Measurements from ENCODE around the gene ABCA2. TPM values are rescaled to one million over a fixed set of nuclear protein-coding genes. Genes with fewer than 3 reads are reported as not detected.

Gene ABCA2
- total RNA-seq, 1 experiment from 2014 or later, result 27.0 TPM

- DNase-seq (ENCODE audit: low read depth, low spot score) (no peak), ATAC-seq (no peak)
- in situ Hi-C loops (cut with HindIII; ENCODE audit: low pct_unique_long_range_greater_than_20kb, low sequenced_read_pairs) (no loop called here), intact Hi-C loops (cut with micrococcal nuclease; ENCODE audit: unreplicated experiment) (no loop called here)
- Histone ChIP-seq H3K4me3 (ENCODE audit: low read depth in 2 of 2, low read length in 2 of 2) (no peak overlapping the region), H3K9me3 (ENCODE audit: control insufficient read depth, insufficient read depth, low read depth, low read length) (no peaks in the 10 kb centered on the region), H3K36me3 (ENCODE audit: control insufficient read depth, insufficient read depth, low read length) (no peaks in the 10 kb centered on the region; the same call in 1 of the 2 replicates), H3K27ac (ENCODE audit: low read length) (no peak overlapping the region), H3K4me1 (ENCODE audit: control insufficient read depth, insufficient read depth, low read length) (peaks cover 17% of the 10 kb centered on the region), H3K27me3 (ENCODE audit: control insufficient read depth, insufficient read depth, low read length) (no peaks in the 10 kb centered on the region)
- no TSS peak for BruUV-seq (replicated peaks)
- TF ChIP-seq POLR2AphosphoS5 (IDR thresholded peaks at IDR 0.05; ENCODE audit: low read depth, low read length), result no peak
- no peak for TF ChIP-seq SIN3A (IDR thresholded peaks at IDR 0.05; ENCODE audit: borderline replicate concordance, insufficient read depth, low read depth, low read length)
- no peak for TF ChIP-seq REST (IDR thresholded peaks at IDR 0.05; ENCODE audit: insufficient read depth in 1 of 2, low read depth in 2 of 2, low read length in 1 of 2)
- TF ChIP-seq TCF7L2 (IDR thresholded peaks at IDR 0.05; ENCODE audit: low read depth, low read length), result no peak
- no peak for TF ChIP-seq CTCF (IDR thresholded peaks at IDR 0.05)
- CTCF ChIA-PET, result interaction anchor here (1.0 kb wide), 1 partner anchor 35 kb away, joined by 5 read pairs; no protein-coding TSS in a partner anchor
- POLR2A ChIA-PET, result no interaction called here
Measured at GRCh38 chr9:136994180-136994887, 33.7 kb downstream of the ABCA2 start.

- in situ Hi-C loops (cut with HindIII; ENCODE audit: low pct_unique_long_range_greater_than_20kb, low sequenced_read_pairs) (no loop called here), intact Hi-C loops (cut with micrococcal nuclease; ENCODE audit: unreplicated experiment) (no loop called here)
- ATAC-seq, result no peak
- Histone ChIP-seq H3K27me3 (ENCODE audit: control insufficient read depth, insufficient read depth, low read length) (no peaks in the 10 kb centered on the region), H3K9me3 (ENCODE audit: control insufficient read depth, insufficient read depth, low read depth, low read length) (no peaks in the 10 kb centered on the region), H3K27ac (ENCODE audit: low read length) (peak overlapping the region; percentile 71), H3K4me1 (ENCODE audit: control insufficient read depth, insufficient read depth, low read length) (peaks cover 17% of the 10 kb centered on the region), H3K36me3 (ENCODE audit: control insufficient read depth, insufficient read depth, low read length) (no peaks in the 10 kb centered on the region; the same call in 1 of the 2 replicates), H3K4me3 (ENCODE audit: low read depth in 2 of 2, low read length in 2 of 2) (peak overlapping the region; percentile 68 to 78)
- DNase-seq (ENCODE audit: low read depth, low spot score), result no peak
- TF ChIP-seq SIN3A (IDR thresholded peaks at IDR 0.05; ENCODE audit: borderline replicate concordance, insufficient read depth, low read depth, low read length) (no peak), CTCF (IDR thresholded peaks at IDR 0.05) (no peak), POLR2AphosphoS5 (IDR thresholded peaks at IDR 0.05; ENCODE audit: low read depth, low read length) (no peak), REST (IDR thresholded peaks at IDR 0.05; ENCODE audit: insufficient read depth in 1 of 2, low read depth in 2 of 2, low read length in 1 of 2) (no peak), TCF7L2 (IDR thresholded peaks at IDR 0.05; ENCODE audit: low read depth, low read length) (no peak)
- POLR2A ChIA-PET, result no interaction called here
- BruUV-seq (replicated peaks), result TSS peak; percentile 99
- CTCF ChIA-PET, result no interaction called here
Measured at GRCh38 chr9:136992819-136993369, 35.1 kb downstream of the ABCA2 start.
